ENCODE measurements around the gene DCBLD2.

DCBLD2 gene

GRCh38 chr3:98765721-98766120, 135.8 kb downstream of the DCBLD2 start:
- H3K27me3 Mint-ChIP-seq = no peaks in the 10 kb centered on the region
- H3K27ac Mint-ChIP-seq = no peak overlapping the region

GRCh38 chr3:98764472-98764884, 137.0 kb downstream of the DCBLD2 start:
- DNase-seq (no peak), ATAC-seq (replicated peaks) (no peak)
- no peak overlapping the region for H3K4me3 Mint-ChIP-seq
- no peaks in the 10 kb centered on the region for H3K9me3 Mint-ChIP-seq
- H3K4me1 Mint-ChIP-seq = peaks cover 16 to 34% of the 10 kb centered on the region in 2 donors
- no peaks in the 10 kb centered on the region for H3K27me3 Mint-ChIP-seq
- no peak overlapping the region for H3K27ac Mint-ChIP-seq
- H3K36me3 Mint-ChIP-seq = no peaks in the 10 kb centered on the region

More at GRCh38 chr3:98765721-98766120, 135.8 kb downstream of the DCBLD2 start:
- DNase-seq = no peak
- peaks cover 16 to 34% of the 10 kb centered on the region in 2 donors for H3K4me1 Mint-ChIP-seq
- no peak for ATAC-seq (replicated peaks)
- H3K36me3 Mint-ChIP-seq = no peaks in the 10 kb centered on the region
- H3K9me3 Mint-ChIP-seq = no peaks in the 10 kb centered on the region
- H3K4me3 Mint-ChIP-seq = no peak overlapping the region

GRCh38 chr3:98763819-98764418, 137.6 kb downstream of the DCBLD2 start:
- Mint-ChIP-seq H3K9me3 (no peaks in the 10 kb centered on the region), H3K27me3 (no peaks in the 10 kb centered on the region), H3K36me3 (no peaks in the 10 kb centered on the region), H3K4me3 (peak overlapping the region in 1 of 2 donors; percentile 17), H3K27ac (no peak overlapping the region), H3K4me1 (peaks cover 16 to 34% of the 10 kb centered on the region in 2 donors)
- ATAC-seq (replicated peaks) (no peak), DNase-seq (no peak)

- Mint-ChIP-seq H3K9me3 (no peaks in the 10 kb centered on the region), H3K27me3 (no peaks in the 10 kb centered on the region), H3K36me3 (no peaks in the 10 kb centered on the region), H3K4me3 (peak within 1 kb of the TSS in 1 of 2 donors; percentile 17), H3K4me1 (peaks cover 16 to 34% of the 10 kb centered on the region in 2 donors), H3K27ac (peak within 1 kb of the TSS; percentile 26)
- no peak for DNase-seq
- ATAC-seq (replicated peaks) = peak; percentile 64 to 75
Measured at GRCh38 chr3:98763076-98763475, 138.4 kb downstream of the DCBLD2 start, which contains the start of gene ST3GAL6. TSS of gene ST3GAL6 (plus strand) at chr3:98763340. CDS start at chr3:98768441, 5,101 bp downstream.

GRCh38 chr3:98761643-98762229, 139.8 kb downstream of the DCBLD2 start:
- DNase-seq (no peak), ATAC-seq (replicated peaks) (peak in 1 of 2 donors; percentile 39)
- H3K27me3 Mint-ChIP-seq = no peaks in the 10 kb centered on the region
- peaks cover 16 to 34% of the 10 kb centered on the region in 2 donors for H3K4me1 Mint-ChIP-seq
- no peaks in the 10 kb centered on the region for H3K36me3 Mint-ChIP-seq
- no peak overlapping the region for H3K27ac Mint-ChIP-seq
- H3K9me3 Mint-ChIP-seq = no peaks in the 10 kb centered on the region
- no peak overlapping the region for H3K4me3 Mint-ChIP-seq

GRCh38 chr3:98759629-98760028, 141.9 kb downstream of the DCBLD2 start:
- ATAC-seq (replicated peaks) = no peak
- Mint-ChIP-seq H3K4me1 (peaks cover 16 to 34% of the 10 kb centered on the region in 2 donors), H3K27me3 (no peaks in the 10 kb centered on the region), H3K9me3 (no peaks in the 10 kb centered on the region), H3K27ac (no peak overlapping the region), H3K4me3 (no peak overlapping the region), H3K36me3 (no peaks in the 10 kb centered on the region)
- no peak for DNase-seq

- Mint-ChIP-seq H3K36me3 (no peaks in the 10 kb centered on the region), H3K4me1 (no peaks in the 10 kb centered on the region), H3K27me3 (peaks cover 0 to 12% of the 10 kb centered on the region in 2 donors), H3K4me3 (no peak overlapping the region), H3K27ac (no peak overlapping the region), H3K9me3 (no peaks in the 10 kb centered on the region)
- DNase-seq = no peak
- ATAC-seq (replicated peaks) = no peak
Measured at GRCh38 chr3:98755601-98756000, 145.9 kb downstream of the DCBLD2 start.

- no peaks in the 10 kb centered on the region for H3K4me1 Mint-ChIP-seq
- H3K27me3 Mint-ChIP-seq = peaks cover 0 to 12% of the 10 kb centered on the region in 2 donors
- H3K27ac Mint-ChIP-seq = no peak overlapping the region
- DNase-seq (no peak), ATAC-seq (replicated peaks) (no peak)
- H3K4me3 Mint-ChIP-seq = no peak overlapping the region
- no peaks in the 10 kb centered on the region for H3K36me3 Mint-ChIP-seq
- H3K9me3 Mint-ChIP-seq = no peaks in the 10 kb centered on the region
Measured at GRCh38 chr3:98754483-98754882, 147.0 kb downstream of the DCBLD2 start.

GRCh38 chr3:98750276-98750919, 151.1 kb downstream of the DCBLD2 start:
- no peak overlapping the region for H3K4me3 Mint-ChIP-seq
- H3K27ac Mint-ChIP-seq = no peak overlapping the region
- H3K36me3 Mint-ChIP-seq = no peaks in the 10 kb centered on the region
- H3K4me1 Mint-ChIP-seq = no peaks in the 10 kb centered on the region
- peaks cover 9 to 12% of the 10 kb centered on the region in 2 donors for H3K27me3 Mint-ChIP-seq
- no peaks in the 10 kb centered on the region for H3K9me3 Mint-ChIP-seq
- ATAC-seq (replicated peaks) = no peak
- DNase-seq = no peak

GRCh38 chr3:98746882-98747281, 154.6 kb downstream of the DCBLD2 start:
- Mint-ChIP-seq H3K9me3 (no peaks in the 10 kb centered on the region), H3K27ac (no peak overlapping the region), H3K36me3 (no peaks in the 10 kb centered on the region), H3K27me3 (peaks cover 0 to 9% of the 10 kb centered on the region in 2 donors), H3K4me1 (no peaks in the 10 kb centered on the region), H3K4me3 (no peak overlapping the region)
- no peak for ATAC-seq (replicated peaks)
- DNase-seq = no peak

GRCh38 chr3:98746122-98746521, 155.4 kb downstream of the DCBLD2 start:
- no peak for ATAC-seq (replicated peaks)

More at GRCh38 chr3:98746122-98746521, 155.4 kb downstream of the DCBLD2 start:
- no peak for DNase-seq
- Mint-ChIP-seq H3K4me1 (no peaks in the 10 kb centered on the region), H3K4me3 (no peak overlapping the region), H3K27ac (no peak overlapping the region), H3K27me3 (peaks cover 0 to 9% of the 10 kb centered on the region in 2 donors), H3K36me3 (no peaks in the 10 kb centered on the region), H3K9me3 (no peaks in the 10 kb centered on the region)
